ENCODE results near the gene UTF1.

GRCh38 chr10:133209117-133209516 is 20.9 kb upstream of the UTF1 start:
- TF ChIP-seq GATA2 (IDR thresholded peaks at IDR 0.05; ENCODE audit: low read depth, low read length) (no peak), GATA3 (IDR thresholded peaks at IDR 0.05; ENCODE audit: low read depth, low read length) (no peak)

Measured in SH-SY5Y (cell line).